Measurements from ENCODE around the gene NNT.

Gene NNT

DNA sequence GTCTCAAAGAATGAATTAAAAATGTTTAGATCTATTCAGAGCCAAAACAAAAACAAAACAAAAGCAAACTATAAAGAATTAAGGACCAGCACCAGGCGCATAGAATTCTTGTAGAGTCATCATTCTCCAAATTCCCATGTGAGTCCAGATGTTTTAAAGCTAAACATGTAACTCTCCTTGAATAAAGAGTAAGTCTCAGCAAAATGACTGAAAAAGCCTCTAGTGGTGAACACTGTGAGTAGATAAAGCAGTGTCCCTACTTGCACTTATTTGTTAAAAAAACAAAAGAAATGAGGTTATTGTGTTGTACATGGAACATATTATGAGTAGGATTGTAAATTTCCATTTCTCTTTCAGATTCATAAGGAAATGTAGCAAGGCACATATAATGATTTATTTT, 44.0 kb downstream of the NNT start:
- DNase-seq, result no peak
- Histone ChIP-seq H3K27ac (no peak overlapping the region), H3K36me3 (replicated peaks) (peaks cover 2% of the 10 kb centered on the region), H3K4me3 (ENCODE audit: low read depth, low read length) (no peak overlapping the region), H3K27me3 (replicated peaks) (no peaks in the 10 kb centered on the region)
- in situ Hi-C loops (cut with HindIII; ENCODE audit: low pct_ligation_motif_present, low sequenced_read_pairs), result no loop called here
- TF ChIP-seq, protein P1, sequence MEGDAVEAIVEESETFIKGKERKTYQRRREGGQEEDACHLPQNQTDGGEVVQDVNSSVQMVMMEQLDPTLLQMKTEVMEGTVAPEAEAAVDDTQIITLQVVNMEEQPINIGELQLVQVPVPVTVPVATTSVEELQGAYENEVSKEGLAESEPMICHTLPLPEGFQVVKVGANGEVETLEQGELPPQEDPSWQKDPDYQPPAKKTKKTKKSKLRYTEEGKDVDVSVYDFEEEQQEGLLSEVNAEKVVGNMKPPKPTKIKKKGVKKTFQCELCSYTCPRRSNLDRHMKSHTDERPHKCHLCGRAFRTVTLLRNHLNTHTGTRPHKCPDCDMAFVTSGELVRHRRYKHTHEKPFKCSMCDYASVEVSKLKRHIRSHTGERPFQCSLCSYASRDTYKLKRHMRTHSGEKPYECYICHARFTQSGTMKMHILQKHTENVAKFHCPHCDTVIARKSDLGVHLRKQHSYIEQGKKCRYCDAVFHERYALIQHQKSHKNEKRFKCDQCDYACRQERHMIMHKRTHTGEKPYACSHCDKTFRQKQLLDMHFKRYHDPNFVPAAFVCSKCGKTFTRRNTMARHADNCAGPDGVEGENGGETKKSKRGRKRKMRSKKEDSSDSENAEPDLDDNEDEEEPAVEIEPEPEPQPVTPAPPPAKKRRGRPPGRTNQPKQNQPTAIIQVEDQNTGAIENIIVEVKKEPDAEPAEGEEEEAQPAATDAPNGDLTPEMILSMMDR (IDR thresholded peaks at IDR 0.05; ENCODE audit: low read depth, low read length, missing control alignments), result peak; percentile 21

DNA sequence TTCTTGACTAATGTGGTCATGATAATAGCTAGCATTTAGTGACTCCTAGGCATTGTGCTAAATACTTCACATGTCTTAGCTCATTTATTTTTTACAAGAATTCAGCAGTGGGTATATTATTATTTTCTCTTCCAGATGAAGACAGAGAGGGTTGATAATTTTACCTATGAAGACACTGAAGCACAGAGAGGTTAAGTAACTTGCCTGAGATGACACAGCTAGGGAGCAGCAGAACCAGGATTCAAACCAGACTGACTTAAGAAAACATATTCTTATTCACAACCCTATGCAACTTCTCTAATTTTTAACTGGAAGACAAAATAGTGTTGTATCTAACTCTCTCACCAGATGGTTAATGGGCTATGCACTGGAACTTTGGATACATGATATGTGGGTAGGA, 44.8 kb downstream of the NNT start:
- H3K4me3 ChIP-seq (ENCODE audit: low read depth, low read length), result no peak overlapping the region
- H3K27me3 ChIP-seq (replicated peaks), result no peaks in the 10 kb centered on the region
- DNase-seq, result no peak
- TF ChIP-seq, protein P1 (IDR thresholded peaks at IDR 0.05; ENCODE audit: low read depth, low read length, missing control alignments), result no peak
- no peak overlapping the region for H3K27ac ChIP-seq
- in situ Hi-C loops (cut with HindIII; ENCODE audit: low pct_ligation_motif_present, low sequenced_read_pairs), result no loop called here
- H3K36me3 ChIP-seq (replicated peaks), result peaks cover 2% of the 10 kb centered on the region

DNA sequence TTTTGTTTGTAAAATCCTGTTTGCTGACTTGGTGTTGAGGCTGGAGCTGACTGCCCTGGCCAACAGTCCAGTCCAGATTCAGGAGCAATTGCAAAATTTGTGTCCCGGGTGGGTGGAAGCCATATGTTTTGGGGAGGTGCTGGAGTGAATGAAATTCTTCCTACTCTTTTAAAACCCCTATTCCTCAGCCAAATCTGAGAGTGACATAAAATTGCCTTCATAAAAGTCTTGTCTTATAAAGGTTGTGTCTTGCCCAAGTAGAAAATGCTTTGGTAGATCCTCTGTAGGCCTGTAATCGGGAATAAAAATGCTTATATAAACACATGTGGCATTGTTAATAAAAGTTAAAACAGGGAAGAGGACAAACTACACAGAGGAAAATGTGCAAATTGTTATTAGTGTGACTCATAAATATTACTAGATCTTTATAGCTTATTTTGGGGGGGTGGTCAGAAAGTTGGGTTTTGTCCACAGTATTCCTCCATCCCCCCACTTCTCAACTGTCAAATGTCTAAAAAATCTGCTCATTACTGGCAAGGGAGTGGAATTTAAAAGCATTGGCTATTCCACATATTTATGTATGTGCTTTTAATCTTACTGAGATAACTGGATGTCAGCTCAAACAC, 45.6 kb downstream of the NNT start:
- Histone ChIP-seq H3K27me3 (replicated peaks) (no peaks in the 10 kb centered on the region), H3K36me3 (replicated peaks) (peaks cover 4% of the 10 kb centered on the region), H3K27ac (peak overlapping the region; percentile 75), H3K4me3 (ENCODE audit: low read depth, low read length) (no peak overlapping the region)
- no peak for DNase-seq
- in situ Hi-C loops (cut with HindIII; ENCODE audit: low pct_ligation_motif_present, low sequenced_read_pairs), result no loop called here
- TF ChIP-seq, protein P1 (IDR thresholded peaks at IDR 0.05; ENCODE audit: low read depth, low read length, missing control alignments), result no peak

DNA sequence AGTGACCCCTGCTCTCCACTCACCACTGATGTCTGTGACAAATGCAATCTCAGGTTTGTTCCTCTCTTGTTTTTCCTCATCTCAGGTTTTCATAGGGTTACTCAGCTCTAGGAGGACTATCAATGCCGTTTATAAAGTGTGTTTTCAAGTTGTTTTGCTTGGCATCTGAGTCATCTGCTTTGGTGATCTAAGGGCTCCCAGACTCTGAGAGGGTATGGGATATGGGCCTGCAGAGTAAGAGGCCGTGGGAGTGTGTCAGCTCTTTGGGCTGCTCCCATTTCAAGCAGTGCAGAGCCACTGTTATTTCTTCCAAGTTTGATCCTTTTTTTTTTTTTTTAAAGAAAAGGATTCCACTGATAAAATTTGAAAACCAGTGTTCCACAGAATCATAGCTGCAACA, 46.3 kb downstream of the NNT start:
- Histone ChIP-seq H3K4me3 (ENCODE audit: low read depth, low read length) (no peak overlapping the region), H3K27me3 (replicated peaks) (no peaks in the 10 kb centered on the region), H3K36me3 (replicated peaks) (peaks cover 4% of the 10 kb centered on the region), H3K27ac (peak overlapping the region; percentile 75)
- in situ Hi-C loops (cut with HindIII; ENCODE audit: low pct_ligation_motif_present, low sequenced_read_pairs), result no loop called here
- peak; percentile 79 for DNase-seq
- TF ChIP-seq, protein P1 (IDR thresholded peaks at IDR 0.05; ENCODE audit: low read depth, low read length, missing control alignments), result no peak

DNA sequence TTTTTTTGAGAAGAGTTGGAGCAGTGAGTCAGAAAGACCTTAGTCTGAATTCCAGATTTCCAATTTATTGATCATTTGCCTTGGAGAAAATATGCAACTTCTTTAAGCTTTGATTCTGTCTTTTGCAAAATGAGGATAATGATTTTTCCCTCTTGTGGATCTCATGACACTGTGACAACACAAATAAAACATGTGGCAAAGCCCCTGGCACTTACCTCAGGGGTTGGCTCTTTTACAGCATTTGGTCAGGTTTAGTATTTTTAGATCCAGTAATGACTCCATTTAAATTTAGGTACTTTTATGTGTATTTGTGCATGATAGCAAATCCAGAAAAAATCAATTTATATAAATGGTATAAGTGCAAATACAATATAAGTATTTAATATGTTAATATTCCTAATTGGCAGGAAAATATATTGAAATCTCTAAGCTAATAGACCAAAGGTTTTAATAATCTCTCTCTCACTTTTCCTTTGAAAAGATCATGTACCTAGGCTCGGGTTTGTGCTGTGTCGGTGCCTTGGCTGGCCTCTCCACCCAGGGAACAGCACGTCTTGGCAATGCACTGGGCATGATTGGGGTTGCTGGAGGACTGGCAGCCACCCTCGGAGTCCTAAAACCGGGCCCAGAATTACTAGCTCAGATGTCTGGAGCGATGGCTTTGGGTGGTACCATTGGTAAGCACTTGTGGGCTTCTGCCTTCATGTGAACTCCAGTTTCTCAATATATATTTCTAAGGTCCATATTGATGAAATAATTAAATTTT, 49.7 kb downstream of the NNT start:
- in situ Hi-C loops (cut with HindIII; ENCODE audit: low pct_ligation_motif_present, low sequenced_read_pairs), result no loop called here
- H3K27me3 ChIP-seq (replicated peaks), result no peaks in the 10 kb centered on the region
- TF ChIP-seq, protein P1 (IDR thresholded peaks at IDR 0.05; ENCODE audit: low read depth, low read length, missing control alignments), result no peak
- H3K36me3 ChIP-seq (replicated peaks), result peaks cover 4% of the 10 kb centered on the region
- no peak for DNase-seq
- H3K27ac ChIP-seq, result no peak overlapping the region
- H3K4me3 ChIP-seq (ENCODE audit: low read depth, low read length), result no peak overlapping the region

Data from brain microvascular endothelial cell (primary cell).